BLaER1 treated with 17β-estradiol and CSF1 and Interleukin-3, amounts not matched to agents 10 nM and 100 nM (cell line): ENCODE data around the gene SAMD8.
"Not testable (repeated sequence)": the region's sequence is repeated elsewhere in the genome, so short reads cannot be mapped to it uniquely, and the experiment has no call there.

ENCODE experiments used
- H3K27ac ChIP-seq, 11 experiments: shearing (Covaris generic); formaldehyde crosslinking; 2 replicates each; pipeline ENCODE4 v1.8.1; 2022
- H3K27me3 ChIP-seq, 11 experiments: shearing (Covaris generic); formaldehyde crosslinking; 2 replicates each; pipeline ENCODE4 v1.8.1; 2022
- H3K36me3 ChIP-seq, 11 experiments: shearing (Covaris generic); formaldehyde crosslinking; 2 replicates each; pipeline ENCODE4 v1.8.1; 2022
- H3K4me1 ChIP-seq, 10 experiments: shearing (Covaris generic); formaldehyde crosslinking; 2 replicates each; pipeline ENCODE4 v1.8.1; 2022
- H3K4me2 ChIP-seq, 11 experiments: shearing (Covaris generic); formaldehyde crosslinking; 2 replicates each; pipeline ENCODE4 v1.8.1; 2022
- H3K4me3 ChIP-seq, 10 experiments: shearing (Covaris generic); formaldehyde crosslinking; 2 replicates each; pipeline ENCODE4 v1.8.1; 2022
- H3K9ac ChIP-seq, 11 experiments: shearing (Covaris generic); formaldehyde crosslinking; 2 replicates each; pipeline ENCODE4 v1.8.1; 2022
- H3K9me3 ChIP-seq, 11 experiments: shearing (Covaris generic); formaldehyde crosslinking; replicated peaks in 1 of 11; 2 replicates each; pipeline ENCODE4 v1.8.1; 2022
- H4K20me1 ChIP-seq, 11 experiments: shearing (Covaris generic); formaldehyde crosslinking; 2 replicates each; pipeline ENCODE4 v1.8.1; 2022
- Cebpa-rat ChIP-seq, 11 experiments: shearing (Covaris generic); IDR thresholded peaks; 2 replicates each; pipeline ENCODE4 v1.8.1; 2022

Gene SAMD8

GRCh38 chr10:75187961-75188426, 76.5 kb downstream of the SAMD8 start:
- Histone ChIP-seq H3K9me3 (no peaks in the 10 kb centered on the region), H3K9ac (no peak overlapping the region), H3K4me1 (peaks cover 0 to 11% (median 0%) of the 10 kb centered on the region in 10 experiments; a peak in 2 of 20 replicates), H3K4me3 (no peak overlapping the region), H3K36me3 (peaks cover 12 to 47% (median 16%) of the 10 kb centered on the region in 11 experiments; a peak in 18 of 22 replicates), H3K4me2 (no peak overlapping the region), H3K27me3 (no peaks in the 10 kb centered on the region), H3K27ac (no peak overlapping the region), H4K20me1 (peaks cover 0 to 26% (median 0%) of the 10 kb centered on the region in 11 experiments; a peak in 6 of 22 replicates)
- TF ChIP-seq Cebpa-rat (IDR thresholded peaks at IDR 0.05): no peak

- H3K9me3 ChIP-seq, H3K4me3 ChIP-seq, H3K9ac ChIP-seq, H3K27ac ChIP-seq, H3K27me3 ChIP-seq, H3K4me2 ChIP-seq: not testable (repeated sequence)
- peaks cover 7 to 47% (median 16%) of the 10 kb centered on the region in 11 experiments; a peak in 18 of 22 replicates for H3K36me3 ChIP-seq
- peaks cover 0 to 26% (median 0%) of the 10 kb centered on the region in 11 experiments; a peak in 6 of 22 replicates for H4K20me1 ChIP-seq
- H3K4me1 ChIP-seq: peaks cover 0 to 11% (median 0%) of the 10 kb centered on the region in 10 experiments; a peak in 2 of 20 replicates
Measured at GRCh38 chr10:75188522-75188921, 77.1 kb downstream of the SAMD8 start.

GRCh38 chr10:75189266-75190096, 78.0 kb downstream of the SAMD8 start:
- no peak overlapping the region for H3K27ac ChIP-seq
- no peak overlapping the region for H3K9ac ChIP-seq
- no peak overlapping the region for H3K4me3 ChIP-seq
- peaks cover 0 to 26% (median 0%) of the 10 kb centered on the region in 11 experiments; a peak in 6 of 22 replicates for H4K20me1 ChIP-seq
- H3K36me3 ChIP-seq: peaks cover 6 to 49% (median 16%) of the 10 kb centered on the region in 11 experiments; a peak in 16 of 22 replicates
- H3K4me2 ChIP-seq: no peak overlapping the region
- no peaks in the 10 kb centered on the region for H3K9me3 ChIP-seq
- TF ChIP-seq Cebpa-rat (IDR thresholded peaks at IDR 0.05): no peak
- H3K4me1 ChIP-seq: peaks cover 0 to 11% (median 0%) of the 10 kb centered on the region in 10 experiments; a peak in 2 of 20 replicates
- H3K27me3 ChIP-seq: no peaks in the 10 kb centered on the region

- Histone ChIP-seq H3K4me2 (no peak overlapping the region), H3K27me3 (no peaks in the 10 kb centered on the region), H3K27ac (peak overlapping the region in 3 of 11 experiments; percentile 46 to 64 (median 46); a peak in 4 of 22 replicates), H3K36me3 (peaks cover 6 to 57% (median 26%) of the 10 kb centered on the region in 11 experiments; a peak in 16 of 22 replicates), H3K4me3 (no peak overlapping the region), H3K9ac (peak overlapping the region in 1 of 11 experiments; percentile 15; a peak in 1 of 22 replicates), H4K20me1 (peaks cover 0 to 13% (median 0%) of the 10 kb centered on the region in 11 experiments; a peak in 4 of 22 replicates), H3K9me3 (no peaks in the 10 kb centered on the region), H3K4me1 (peaks cover 0 to 11% (median 0%) of the 10 kb centered on the region in 10 experiments; a peak in 2 of 20 replicates)
- TF ChIP-seq Cebpa-rat (IDR thresholded peaks at IDR 0.05): peak in 1 of 11 experiments; percentile 33; a peak in 1 of 22 replicates
Measured at GRCh38 chr10:75191821-75192568, 80.5 kb downstream of the SAMD8 start.

- Histone ChIP-seq H3K36me3 (peaks cover 4 to 56% (median 22%) of the 10 kb centered on the region in 11 experiments; a peak in 16 of 22 replicates), H3K4me1 (peaks cover 0 to 21% (median 0%) of the 10 kb centered on the region in 10 experiments; a peak in 2 of 20 replicates)
- not testable (repeated sequence) for H3K9ac ChIP-seq, H3K9me3 ChIP-seq, H3K27ac ChIP-seq, H4K20me1 ChIP-seq, H3K4me3 ChIP-seq, H3K27me3 ChIP-seq, H3K4me2 ChIP-seq
Measured at GRCh38 chr10:75194625-75195024, 83.2 kb downstream of the SAMD8 start.

- H3K36me3 ChIP-seq: peaks cover 4 to 54% (median 22%) of the 10 kb centered on the region in 11 experiments; a peak in 16 of 22 replicates
- TF ChIP-seq Cebpa-rat (IDR thresholded peaks at IDR 0.05): no peak
- peaks cover 0 to 21% (median 0%) of the 10 kb centered on the region in 10 experiments; a peak in 2 of 20 replicates for H3K4me1 ChIP-seq
- no peak overlapping the region for H3K9ac ChIP-seq
- H3K27me3 ChIP-seq: no peaks in the 10 kb centered on the region
- no peaks in the 10 kb centered on the region for H3K9me3 ChIP-seq
- H3K27ac ChIP-seq: no peak overlapping the region
- no peaks in the 10 kb centered on the region for H4K20me1 ChIP-seq
- no peak overlapping the region for H3K4me2 ChIP-seq
- H3K4me3 ChIP-seq: no peak overlapping the region
Measured at GRCh38 chr10:75195035-75195763, 83.7 kb downstream of the SAMD8 start.

- no peaks in the 10 kb centered on the region for H3K9me3 ChIP-seq
- H3K27ac ChIP-seq: no peak overlapping the region
- TF ChIP-seq Cebpa-rat (IDR thresholded peaks at IDR 0.05): no peak
- no peaks in the 10 kb centered on the region for H4K20me1 ChIP-seq
- no peaks in the 10 kb centered on the region for H3K27me3 ChIP-seq
- no peak overlapping the region for H3K4me2 ChIP-seq
- H3K4me3 ChIP-seq: no peak overlapping the region
- H3K4me1 ChIP-seq: peaks cover 0 to 16% (median 0%) of the 10 kb centered on the region in 10 experiments; a peak in 5 of 20 replicates
- H3K9ac ChIP-seq: no peak overlapping the region
- H3K36me3 ChIP-seq: peaks cover 2 to 50% (median 21%) of the 10 kb centered on the region in 11 experiments; a peak in 16 of 22 replicates
Measured at GRCh38 chr10:75197066-75197465, 85.6 kb downstream of the SAMD8 start.

- Histone ChIP-seq H3K27ac (no peak overlapping the region), H3K27me3 (no peaks in the 10 kb centered on the region), H3K9me3 (no peaks in the 10 kb centered on the region), H3K9ac (no peak overlapping the region), H3K4me1 (peaks cover 0 to 19% (median 4%) of the 10 kb centered on the region in 10 experiments; a peak in 8 of 20 replicates), H3K4me2 (no peak overlapping the region), H3K4me3 (no peak overlapping the region), H4K20me1 (no peaks in the 10 kb centered on the region), H3K36me3 (peaks cover 0 to 42% (median 13%) of the 10 kb centered on the region in 11 experiments; a peak in 15 of 22 replicates)
- TF ChIP-seq Cebpa-rat (IDR thresholded peaks at IDR 0.05): no peak
Measured at GRCh38 chr10:75197906-75198305, 86.5 kb downstream of the SAMD8 start.

- H3K4me3 ChIP-seq, H3K4me2 ChIP-seq, H3K27ac ChIP-seq, H3K9me3 ChIP-seq, H4K20me1 ChIP-seq, H3K9ac ChIP-seq, H3K27me3 ChIP-seq: not testable (repeated sequence)
- H3K4me1 ChIP-seq: peaks cover 0 to 28% (median 7%) of the 10 kb centered on the region in 10 experiments; a peak in 9 of 20 replicates
- H3K36me3 ChIP-seq: peaks cover 0 to 33% (median 8%) of the 10 kb centered on the region in 11 experiments; a peak in 9 of 22 replicates
Measured at GRCh38 chr10:75199949-75200348, 88.5 kb downstream of the SAMD8 start.
